C4-2B (cell line): ENCODE data around the gene CLIC2.
"Not testable (repeated sequence)": the region's sequence is repeated elsewhere in the genome, so short reads cannot be mapped to it uniquely, and the experiment has no call there.

Experiments
- H3K27ac ChIP-seq: fragments of 450-650 bp; 2 replicates; pipeline ENCODE4 v1.5.1; 2017
- CTCF ChIP-seq: fragments of 450-650 bp; conservative IDR thresholded peaks from 2 replicates; pipeline ENCODE4 v1.5.1; 2017; ENCODE audit warnings: mild to moderate bottlenecking
- ZFX ChIP-seq: fragments of 450-650 bp; IDR thresholded peaks from 2 replicates; pipeline ENCODE4 v1.6.1; 2017

Gene CLIC2

GRCh38 chrX:155329293-155329692, 5.1 kb downstream of the CLIC2 start:
- H3K27ac ChIP-seq: no peak overlapping the region
- no peak for TF ChIP-seq ZFX
- no peak for TF ChIP-seq CTCF

- no peak for TF ChIP-seq CTCF
- no peak for TF ChIP-seq ZFX
- H3K27ac ChIP-seq: no peak overlapping the region
Observed at GRCh38 chrX:155326610-155327009, 7.8 kb downstream of the CLIC2 start.

GRCh38 chrX:155314260-155314659, 20.2 kb downstream of the CLIC2 start:
- TF ChIP-seq CTCF (no peak), ZFX (no peak)
- no peak overlapping the region for H3K27ac ChIP-seq

- no peak for TF ChIP-seq CTCF
- TF ChIP-seq ZFX: no peak
- no peak overlapping the region for H3K27ac ChIP-seq
Observed at GRCh38 chrX:155313766-155314165, 20.6 kb downstream of the CLIC2 start.

GRCh38 chrX:155293771-155294170, 40.6 kb downstream of the CLIC2 start:
- TF ChIP-seq CTCF: no peak
- H3K27ac ChIP-seq: no peak overlapping the region

- no peak for TF ChIP-seq ZFX
- no peak for TF ChIP-seq CTCF
- no peak overlapping the region for H3K27ac ChIP-seq
Observed at GRCh38 chrX:155279873-155280272, 54.5 kb downstream of the CLIC2 start.

- TF ChIP-seq ZFX: no peak
- no peak for TF ChIP-seq CTCF
- no peak overlapping the region for H3K27ac ChIP-seq
Observed at GRCh38 chrX:155270969-155271368, 63.4 kb downstream of the CLIC2 start.

GRCh38 chrX:155267995-155268394, 66.4 kb downstream of the CLIC2 start:
- not testable (repeated sequence) for H3K27ac ChIP-seq
